Measurements from ENCODE around the gene SPPL2A. TPM values are rescaled to one million over a fixed set of nuclear protein-coding genes. Genes with fewer than 3 reads are reported as not detected.

The SPPL2A gene
- total and polyA plus RNA-seq, 9 of the 15 experiments (the other 6 are each of a cell fraction or from before 2014, with no cell fraction given), result 9.8 to 66.1 (median 38.0) TPM

GRCh38 chr15:50685976-50686468 lies 79.5 kb downstream of the SPPL2A start (continued):
- TF ChIP-seq, protein P1, sequence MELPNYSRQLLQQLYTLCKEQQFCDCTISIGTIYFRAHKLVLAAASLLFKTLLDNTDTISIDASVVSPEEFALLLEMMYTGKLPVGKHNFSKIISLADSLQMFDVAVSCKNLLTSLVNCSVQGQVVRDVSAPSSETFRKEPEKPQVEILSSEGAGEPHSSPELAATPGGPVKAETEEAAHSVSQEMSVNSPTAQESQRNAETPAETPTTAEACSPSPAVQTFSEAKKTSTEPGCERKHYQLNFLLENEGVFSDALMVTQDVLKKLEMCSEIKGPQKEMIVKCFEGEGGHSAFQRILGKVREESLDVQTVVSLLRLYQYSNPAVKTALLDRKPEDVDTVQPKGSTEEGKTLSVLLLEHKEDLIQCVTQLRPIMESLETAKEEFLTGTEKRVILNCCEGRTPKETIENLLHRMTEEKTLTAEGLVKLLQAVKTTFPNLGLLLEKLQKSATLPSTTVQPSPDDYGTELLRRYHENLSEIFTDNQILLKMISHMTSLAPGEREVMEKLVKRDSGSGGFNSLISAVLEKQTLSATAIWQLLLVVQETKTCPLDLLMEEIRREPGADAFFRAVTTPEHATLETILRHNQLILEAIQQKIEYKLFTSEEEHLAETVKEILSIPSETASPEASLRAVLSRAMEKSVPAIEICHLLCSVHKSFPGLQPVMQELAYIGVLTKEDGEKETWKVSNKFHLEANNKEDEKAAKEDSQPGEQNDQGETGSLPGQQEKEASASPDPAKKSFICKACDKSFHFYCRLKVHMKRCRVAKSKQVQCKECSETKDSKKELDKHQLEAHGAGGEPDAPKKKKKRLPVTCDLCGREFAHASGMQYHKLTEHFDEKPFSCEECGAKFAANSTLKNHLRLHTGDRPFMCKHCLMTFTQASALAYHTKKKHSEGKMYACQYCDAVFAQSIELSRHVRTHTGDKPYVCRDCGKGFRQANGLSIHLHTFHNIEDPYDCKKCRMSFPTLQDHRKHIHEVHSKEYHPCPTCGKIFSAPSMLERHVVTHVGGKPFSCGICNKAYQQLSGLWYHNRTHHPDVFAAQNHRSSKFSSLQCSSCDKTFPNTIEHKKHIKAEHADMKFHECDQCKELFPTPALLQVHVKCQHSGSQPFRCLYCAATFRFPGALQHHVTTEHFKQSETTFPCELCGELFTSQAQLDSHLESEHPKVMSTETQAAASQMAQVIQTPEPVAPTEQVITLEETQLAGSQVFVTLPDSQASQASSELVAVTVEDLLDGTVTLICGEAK (IDR thresholded peaks at IDR 0.05), result no peak
- TF ChIP-seq, protein P1 (CRISPR knock-in tag; IDR thresholded peaks at IDR 0.05), result no peak
- 0 out of 2 replicates have a peak, but pooled peaks have one; percentile 37 for TF ChIP-seq RB1 (IDR thresholded peaks at IDR 0.05; ENCODE audit: low read depth)
- TF ChIP-seq GABPB1 (CRISPR knock-in tag; IDR thresholded peaks at IDR 0.05), result peak; percentile 73
- no peak for TF ChIP-seq TRIM28 (IDR thresholded peaks at IDR 0.05)
- no peak for TF ChIP-seq FOXJ3 (CRISPR knock-in tag; IDR thresholded peaks at IDR 0.05)
- 0 out of 2 replicates have a peak, but pooled peaks have one; percentile 49 for TF ChIP-seq ZKSCAN1 (IDR thresholded peaks at IDR 0.05; ENCODE audit: low read depth, low read length)
- TF ChIP-seq CHD1 (IDR thresholded peaks at IDR 0.05; ENCODE audit: low read length), result peak; percentile 72
- TF ChIP-seq, protein P2, sequence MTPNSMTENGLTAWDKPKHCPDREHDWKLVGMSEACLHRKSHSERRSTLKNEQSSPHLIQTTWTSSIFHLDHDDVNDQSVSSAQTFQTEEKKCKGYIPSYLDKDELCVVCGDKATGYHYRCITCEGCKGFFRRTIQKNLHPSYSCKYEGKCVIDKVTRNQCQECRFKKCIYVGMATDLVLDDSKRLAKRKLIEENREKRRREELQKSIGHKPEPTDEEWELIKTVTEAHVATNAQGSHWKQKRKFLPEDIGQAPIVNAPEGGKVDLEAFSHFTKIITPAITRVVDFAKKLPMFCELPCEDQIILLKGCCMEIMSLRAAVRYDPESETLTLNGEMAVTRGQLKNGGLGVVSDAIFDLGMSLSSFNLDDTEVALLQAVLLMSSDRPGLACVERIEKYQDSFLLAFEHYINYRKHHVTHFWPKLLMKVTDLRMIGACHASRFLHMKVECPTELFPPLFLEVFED (CRISPR knock-in tag; conservative IDR thresholded peaks at IDR 0.05), result no peak
- no peak for TF ChIP-seq E2F3 (CRISPR knock-in tag; IDR thresholded peaks at IDR 0.05)
- no peak for TF ChIP-seq POLR3G (IDR thresholded peaks at IDR 0.05; ENCODE audit: extremely low read depth, insufficient read length, insufficient replicate concordance)
- TF ChIP-seq ZNF57 (CRISPR knock-in tag; IDR thresholded peaks at IDR 0.05), result no peak
- peak in 1 of 3 experiments; percentile 10; a peak in 1 of 6 replicates for TF ChIP-seq CTCF (IDR thresholded peaks at IDR 0.05 in 2 of 3, conservative IDR thresholded peaks at IDR 0.05 in 1 of 3; ENCODE audit: insufficient read depth in 2 of 3, low read depth in 1 of 3, low read length in 3 of 3)
- no peak for TF ChIP-seq NR4A1 (CRISPR knock-in tag; IDR thresholded peaks at IDR 0.05)
- TF ChIP-seq NR4A1 (tag; IDR thresholded peaks at IDR 0.05), result no peak
- TF ChIP-seq ZNF133 (CRISPR knock-in tag; IDR thresholded peaks at IDR 0.05), result no peak
- no peak for TF ChIP-seq MAFF (IDR thresholded peaks at IDR 0.05; ENCODE audit: low read length)
